ENCODE results near the gene GPR132.
"Not testable (repeated sequence)": the region's sequence is repeated elsewhere in the genome, so short reads cannot be mapped to it uniquely, and the experiment has no call there.

DNA sequence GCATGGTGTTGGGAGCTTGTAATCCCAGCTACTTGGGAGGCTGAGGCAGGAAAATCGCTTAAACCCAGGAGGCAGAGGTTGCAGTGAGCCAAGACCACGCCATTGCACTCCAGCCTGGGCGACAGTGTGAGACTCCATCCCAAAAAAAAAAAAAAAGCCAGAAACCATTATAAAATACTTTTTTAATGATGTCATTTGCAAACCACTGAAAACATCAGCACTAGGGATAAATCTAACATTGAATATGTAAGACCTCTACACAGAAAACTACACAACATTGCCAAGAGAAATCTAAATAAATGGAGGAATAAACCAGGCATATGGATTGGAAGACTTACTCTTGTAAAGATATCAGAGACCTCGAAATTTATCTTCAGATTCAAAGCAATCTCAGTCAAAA, 37.5 kb downstream of the GPR132 start:
- TF ChIP-seq, protein P1, sequence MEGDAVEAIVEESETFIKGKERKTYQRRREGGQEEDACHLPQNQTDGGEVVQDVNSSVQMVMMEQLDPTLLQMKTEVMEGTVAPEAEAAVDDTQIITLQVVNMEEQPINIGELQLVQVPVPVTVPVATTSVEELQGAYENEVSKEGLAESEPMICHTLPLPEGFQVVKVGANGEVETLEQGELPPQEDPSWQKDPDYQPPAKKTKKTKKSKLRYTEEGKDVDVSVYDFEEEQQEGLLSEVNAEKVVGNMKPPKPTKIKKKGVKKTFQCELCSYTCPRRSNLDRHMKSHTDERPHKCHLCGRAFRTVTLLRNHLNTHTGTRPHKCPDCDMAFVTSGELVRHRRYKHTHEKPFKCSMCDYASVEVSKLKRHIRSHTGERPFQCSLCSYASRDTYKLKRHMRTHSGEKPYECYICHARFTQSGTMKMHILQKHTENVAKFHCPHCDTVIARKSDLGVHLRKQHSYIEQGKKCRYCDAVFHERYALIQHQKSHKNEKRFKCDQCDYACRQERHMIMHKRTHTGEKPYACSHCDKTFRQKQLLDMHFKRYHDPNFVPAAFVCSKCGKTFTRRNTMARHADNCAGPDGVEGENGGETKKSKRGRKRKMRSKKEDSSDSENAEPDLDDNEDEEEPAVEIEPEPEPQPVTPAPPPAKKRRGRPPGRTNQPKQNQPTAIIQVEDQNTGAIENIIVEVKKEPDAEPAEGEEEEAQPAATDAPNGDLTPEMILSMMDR (IDR thresholded peaks at IDR 0.05): not testable (repeated sequence)
- TF ChIP-seq POLR2AphosphoS5 (IDR thresholded peaks at IDR 0.05); POLR2A (IDR thresholded peaks at IDR 0.05); EP300 (IDR thresholded peaks at IDR 0.05; ENCODE audit: low read depth): not testable (repeated sequence)
